Colonic mucosa (tissue), 4 donors: ENCODE results near the gene ADK. TPM values are rescaled to one million over a fixed set of nuclear protein-coding genes. Genes with fewer than 3 reads are reported as not detected.

Experiments used
- DNase-seq: peaks from one replicate; pipeline ENCODE4 v3.0.0-alpha.2; 2020
- H3K27ac ChIP-seq: fragments of 200-600 bp; one replicate; pipeline ENCODE4 v1.8.0; 2021
- H3K27me3 ChIP-seq: fragments of 200-600 bp; one replicate; pipeline ENCODE4 v1.8.0; 2021
- H3K36me3 ChIP-seq: fragments of 200-600 bp; one replicate; pipeline ENCODE4 v1.8.0; 2021
- H3K4me1 ChIP-seq: fragments of 200-600 bp; one replicate; pipeline ENCODE4 v1.8.0; 2021; ENCODE audit warnings: mild to moderate bottlenecking
- H3K4me3 ChIP-seq: fragments of 200-600 bp; one replicate; pipeline ENCODE4 v1.8.0; 2021
- H3K9ac ChIP-seq, 2 donors: one replicate each; pipeline ENCODE4 v1.7.0; 2013; ENCODE audit warnings: control low read depth in 2 of 2, low read depth in 2 of 2, low read length in 2 of 2
- H3K9me3 ChIP-seq: fragments of 200-600 bp; one replicate; pipeline ENCODE4 v1.8.0; 2021
- CTCF ChIP-seq: fragments of 200-600 bp; IDR thresholded peaks from one replicate; pipeline ENCODE4 v1.8.0; 2022; ENCODE audit warnings: antibody characterized with exemption, mild to moderate bottlenecking
- intact Hi-C: fragments of 100-400 bp; cut with DNase I; formaldehyde crosslinking; loops from one replicate; pipeline ENCODE4 v1.14.1; 2022
- total RNA-seq, 2 donors: library from RNA; stranded (reverse); fragmentation: NEBNext Ultra II Directional in 1 of 2; extraction: Animal tissue kit (Norgen Biotek cat#: 25700) in 1 of 2; gene quantifications; one replicate each; pipeline ENCODE4 v1.2.1, GENCODE V29; 2021
- donor health status: healthy.
- donor health status: DM: no; HTN: no; CAD: no.
- donor health status: DM: no; HTN: no; CAD: no.

ADK gene
- total RNA-seq, 2 donors from 2014 or later, result 20.2 to 27.6 TPM

GRCh38 chr10:74109452-74109851 is 41.6 kb upstream of the ADK start:
- no peak overlapping the region for H3K27ac ChIP-seq
- intact Hi-C loops, result no loop called here
- H3K9ac ChIP-seq, result no peak overlapping the region
- DNase-seq, result no peak
- no peak for TF ChIP-seq CTCF
- H3K4me3 ChIP-seq, result no peak overlapping the region
- no peaks in the 10 kb centered on the region for H3K27me3 ChIP-seq
- peaks cover 31% of the 10 kb centered on the region for H3K36me3 ChIP-seq
- no peaks in the 10 kb centered on the region for H3K9me3 ChIP-seq
- no peaks in the 10 kb centered on the region for H3K4me1 ChIP-seq

GRCh38 chr10:74110120-74110519 is 40.9 kb upstream of the ADK start:
- H3K27me3 ChIP-seq, result no peaks in the 10 kb centered on the region
- no peak overlapping the region for H3K4me3 ChIP-seq
- TF ChIP-seq CTCF, result no peak
- no peak overlapping the region for H3K9ac ChIP-seq
- no peak overlapping the region for H3K27ac ChIP-seq
- DNase-seq, result no peak
- intact Hi-C loops, result no loop called here
- H3K36me3 ChIP-seq, result peaks cover 28% of the 10 kb centered on the region
- H3K9me3 ChIP-seq, result no peaks in the 10 kb centered on the region
- H3K4me1 ChIP-seq, result no peaks in the 10 kb centered on the region

- intact Hi-C loops, result no loop called here
- Histone ChIP-seq H3K4me1 (no peaks in the 10 kb centered on the region), H3K9me3 (no peaks in the 10 kb centered on the region), H3K9ac (no peak overlapping the region), H3K27me3 (no peaks in the 10 kb centered on the region), H3K36me3 (peaks cover 26% of the 10 kb centered on the region), H3K4me3 (no peak overlapping the region), H3K27ac (no peak overlapping the region)
- no peak for DNase-seq
- no peak for TF ChIP-seq CTCF
These were observed 39.2 kb upstream of the ADK start for GRCh38 chr10:74111799-74112198.

GRCh38 chr10:74113546-74113945 is 37.5 kb upstream of the ADK start:
- no peak for DNase-seq
- Histone ChIP-seq H3K27me3 (no peaks in the 10 kb centered on the region), H3K4me1 (no peaks in the 10 kb centered on the region), H3K36me3 (peaks cover 35% of the 10 kb centered on the region), H3K27ac (no peak overlapping the region), H3K4me3 (no peak overlapping the region), H3K9ac (no peak overlapping the region), H3K9me3 (no peaks in the 10 kb centered on the region)
- intact Hi-C loops, result no loop called here
- no peak for TF ChIP-seq CTCF

GRCh38 chr10:74114041-74114448 is 37.0 kb upstream of the ADK start:
- no peaks in the 10 kb centered on the region for H3K27me3 ChIP-seq

More at GRCh38 chr10:74114041-74114448, 37.0 kb upstream of the ADK start:
- no peak for TF ChIP-seq CTCF
- no peaks in the 10 kb centered on the region for H3K4me1 ChIP-seq
- H3K36me3 ChIP-seq, result peaks cover 36% of the 10 kb centered on the region
- H3K27ac ChIP-seq, result no peak overlapping the region
- DNase-seq, result no peak
- no peaks in the 10 kb centered on the region for H3K9me3 ChIP-seq
- H3K4me3 ChIP-seq, result no peak overlapping the region
- no peak overlapping the region for H3K9ac ChIP-seq
- intact Hi-C loops, result no loop called here
